ENCODE measurements around the gene C6orf58. TPM values are rescaled to one million over a fixed set of nuclear protein-coding genes. Genes with fewer than 3 reads are reported as not detected.

Gene C6orf58
- not detected in 5 replicates for total RNA-seq (2022; extraction: Qiagen RNA extraction)

DNA sequence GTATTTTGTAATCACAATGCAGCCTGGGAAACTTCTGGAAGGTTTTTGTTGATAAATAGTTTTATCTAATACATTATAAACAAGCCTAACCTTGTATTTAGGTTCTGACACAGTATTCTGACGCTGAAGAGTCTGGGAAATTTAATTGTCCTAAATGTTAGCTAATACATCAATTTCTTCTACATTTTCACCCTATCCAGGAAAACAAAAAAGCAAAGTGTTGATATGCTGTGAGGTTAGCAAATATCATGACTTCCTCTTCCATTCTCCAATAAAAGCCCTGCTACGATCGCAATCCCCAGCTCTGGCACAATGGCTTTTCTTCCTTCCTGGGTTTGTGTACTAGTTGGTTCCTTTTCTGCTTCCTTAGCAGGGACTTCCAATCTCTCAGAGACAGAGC, at the start of gene C6orf58:
TSS of gene C6orf58 (plus strand) at position 301 of the 400 bp plus-strand sequence. CDS start at position 313, 12 bp downstream.

Other genes starting within 250 kb of the C6orf58 start
- 33.0 to 50.7 TPM (median 37.2 TPM) in 5 replicates for gene ECHDC1, start 233.6 kb upstream of the C6orf58 start, total RNA-seq (2022; extraction: Qiagen RNA extraction)
- 4.4 to 7.3 TPM (median 6.4 TPM) in 5 replicates for gene KIAA0408, start 117.8 kb upstream of the C6orf58 start, total RNA-seq (2022; extraction: Qiagen RNA extraction)